Caco-2 (cell line): ENCODE results near the gene RNF114. TPM values are rescaled to one million over a fixed set of nuclear protein-coding genes. Genes with fewer than 3 reads are reported as not detected.

Experiments
- BruUV-seq: library from RNA; stranded (reverse); fragments of 400-500 nt; replicated peaks from 2 replicates; lab custom pipeline; 2021; lab: Mats Ljungman, UMichigan
- CTCF ChIA-PET: fragments of 300-600 bp; sonication (Branson Sonifier 250); formaldehyde crosslinking; loops from one replicate; lab custom pipeline; 2022; ENCODE audit warnings: antibody characterized with exemption; lab: Charles Lee
- POLR2A ChIA-PET: fragments of 300-600 bp; sonication (Branson Sonifier 250); formaldehyde crosslinking; loops from one replicate; lab custom pipeline; 2022; ENCODE audit warnings: antibody characterized with exemption; lab: Charles Lee
- DNase-seq, 2 experiments: peaks; one replicate each; pipeline versions ENCODE4 v3.0.0 to v3.0.0-alpha.2; 2020 to 2022
- H3K27me3 ChIP-seq: replicated peaks from 2 replicates; pipeline ENCODE4 v1.6.0; 2011; ENCODE audit warnings: low read length; ENCODE audit not compliant: control insufficient read depth, insufficient read depth
- H3K36me3 ChIP-seq: 2 replicates; pipeline ENCODE4 v1.5.1; 2011; ENCODE audit warnings: low read length; ENCODE audit not compliant: control insufficient read depth, insufficient read depth
- H3K4me1 ChIP-seq: fragments of 250-450 bp; sonication (Bioruptor Pico); 2 replicates; pipeline ENCODE4 v1.5.1; 2020; ENCODE audit warnings: mild to moderate bottlenecking
- H3K4me3 ChIP-seq: 2 replicates; pipeline ENCODE4 v1.5.1; 2011; ENCODE audit warnings: low read depth, mild to moderate bottlenecking, control low read depth, low read length
- H3K9me3 ChIP-seq: fragments of 250-450 bp; sonication (Bioruptor Pico); 2 replicates; pipeline ENCODE4 v1.5.1; 2020; ENCODE audit warnings: mild to moderate bottlenecking, moderate library complexity
- H3K27ac Mint-ChIP-seq: one replicate; pipeline ENCODE4 v1.8.0; 2022; ENCODE audit warnings: mixed read lengths; ENCODE audit not compliant: unreplicated experiment
- H3K27me3 Mint-ChIP-seq: one replicate; pipeline ENCODE4 v1.8.0; 2022; ENCODE audit warnings: mixed read lengths; ENCODE audit not compliant: insufficient read depth, unreplicated experiment
- H3K36me3 Mint-ChIP-seq: one replicate; pipeline ENCODE4 v1.8.0; 2022; ENCODE audit warnings: mild to moderate bottlenecking, mixed read lengths; ENCODE audit not compliant: insufficient read depth, unreplicated experiment
- H3K4me1 Mint-ChIP-seq: one replicate; pipeline ENCODE4 v1.8.0; 2022; ENCODE audit warnings: low read depth, mixed read lengths; ENCODE audit not compliant: unreplicated experiment
- H3K4me3 Mint-ChIP-seq: one replicate; pipeline ENCODE4 v1.8.0; 2022; ENCODE audit warnings: mild to moderate bottlenecking, moderate library complexity, mixed read lengths; ENCODE audit not compliant: unreplicated experiment
- H3K9me3 Mint-ChIP-seq: one replicate; pipeline ENCODE4 v1.8.0; 2022; ENCODE audit warnings: mixed read lengths; ENCODE audit not compliant: unreplicated experiment
- CTCF ChIP-seq, 2 experiments: fragments of 200-600 bp in 1 of 2; IDR thresholded peaks; 1 replicate in 1 of 2; 2 replicates in 1 of 2; pipeline versions ENCODE4 v1.5.1 to v1.8.0; 2011 to 2022; ENCODE audit warnings: antibody characterized with exemption in 1 of 2, control low read depth in 1 of 2, inconsistent platforms in 1 of 2, low read depth in 1 of 2, low read length in 1 of 2, mild to moderate bottlenecking in 1 of 2, moderate library complexity in 1 of 2; ENCODE audit not compliant: insufficient read depth in 1 of 2, severe bottlenecking in 1 of 2, unreplicated experiment in 1 of 2
- intact Hi-C: fragments of 100-400 bp; cut with micrococcal nuclease; formaldehyde crosslinking; loops from one replicate; pipeline ENCODE4 v1.10.0; 2022; ENCODE audit not compliant: unreplicated experiment
- total RNA-seq: library from RNA; stranded (reverse); gene quantifications from 2 replicates; pipeline ENCODE4 v1.2.3, GENCODE V29; 2022

The RNF114 gene
- total RNA-seq, 1 experiment from 2014 or later: 154 TPM

- H3K36me3 Mint-ChIP-seq: peaks cover 28% of the 10 kb centered on the region
- no peaks in the 10 kb centered on the region for H3K27me3 Mint-ChIP-seq
- POLR2A ChIA-PET: no interaction called here
- CTCF ChIA-PET: interaction anchor here (0.6 to 1.4 kb wide), 6 partner anchors 13 to 287 kb away, joined by 3 read pairs; no protein-coding TSS in a partner anchor
- Histone ChIP-seq H3K27me3 (no peaks in the 10 kb centered on the region), H3K9me3 (no peaks in the 10 kb centered on the region), H3K36me3 (no peaks in the 10 kb centered on the region; the same call in 1 of the 2 replicates), H3K4me3 (no peak overlapping the region), H3K4me1 (no peaks in the 10 kb centered on the region)
- H3K27ac Mint-ChIP-seq: no peak overlapping the region
- DNase-seq: peak in 1 of 2 experiments; percentile 54
- no TSS peak for BruUV-seq
- no peaks in the 10 kb centered on the region for H3K9me3 Mint-ChIP-seq
- no peak overlapping the region for H3K4me3 Mint-ChIP-seq
- peaks cover 15% of the 10 kb centered on the region for H3K4me1 Mint-ChIP-seq
- TF ChIP-seq CTCF (IDR thresholded peaks at IDR 0.05; ENCODE audit: insufficient read depth in 1 of 2, low read depth in 1 of 2, low read length in 1 of 2, severe bottlenecking in 1 of 2, unreplicated experiment in 1 of 2): no peak
- intact Hi-C loops: no loop called here
Observed at GRCh38 chr20:49890471-49891361, 45.5 kb upstream of the RNF114 start.

GRCh38 chr20:49891476-49892110 lies 44.6 kb upstream of the RNF114 start:
- Mint-ChIP-seq H3K9me3 (no peaks in the 10 kb centered on the region), H3K27ac (no peak overlapping the region), H3K4me3 (no peak overlapping the region), H3K36me3 (peaks cover 28% of the 10 kb centered on the region), H3K27me3 (no peaks in the 10 kb centered on the region), H3K4me1 (peaks cover 15% of the 10 kb centered on the region)
- no TSS peak for BruUV-seq
- Histone ChIP-seq H3K4me3 (no peak overlapping the region), H3K27me3 (no peaks in the 10 kb centered on the region), H3K36me3 (no peaks in the 10 kb centered on the region; the same call in 1 of the 2 replicates), H3K9me3 (no peaks in the 10 kb centered on the region), H3K4me1 (no peaks in the 10 kb centered on the region)
- POLR2A ChIA-PET: interaction anchor here (0.9 kb wide), 1 partner anchor 23 kb away, joined by 3 read pairs; no protein-coding TSS in a partner anchor
- DNase-seq: no peak
- CTCF ChIA-PET: interaction anchor here (0.6 to 1.4 kb wide), 6 partner anchors 14 to 288 kb away, joined by 3 read pairs; no protein-coding TSS in a partner anchor
- intact Hi-C loops: no loop called here
- no peak for TF ChIP-seq CTCF (IDR thresholded peaks at IDR 0.05; ENCODE audit: insufficient read depth in 1 of 2, low read depth in 1 of 2, low read length in 1 of 2, severe bottlenecking in 1 of 2, unreplicated experiment in 1 of 2)

- POLR2A ChIA-PET: interaction anchor here (0.9 to 1.6 kb wide), 2 partner anchors 22 to 24 kb away, joined by 3 to 7 read pairs; partner anchors contain the start of gene SPATA2
- Histone ChIP-seq H3K9me3 (no peaks in the 10 kb centered on the region), H3K4me1 (no peaks in the 10 kb centered on the region), H3K4me3 (no peak overlapping the region), H3K27me3 (no peaks in the 10 kb centered on the region), H3K36me3 (no peaks in the 10 kb centered on the region; the same call in 1 of the 2 replicates)
- H3K4me1 Mint-ChIP-seq: peaks cover 15% of the 10 kb centered on the region
- no peak overlapping the region for H3K27ac Mint-ChIP-seq
- no peak overlapping the region for H3K4me3 Mint-ChIP-seq
- intact Hi-C loops: no loop called here
- no peak for DNase-seq
- BruUV-seq: no TSS peak
- CTCF ChIA-PET: interaction anchor here (1.9 kb wide), 1 partner anchor 284 kb away, joined by 7 read pairs; no protein-coding TSS in a partner anchor
- no peaks in the 10 kb centered on the region for H3K9me3 Mint-ChIP-seq
- H3K36me3 Mint-ChIP-seq: peaks cover 26% of the 10 kb centered on the region
- H3K27me3 Mint-ChIP-seq: no peaks in the 10 kb centered on the region
- TF ChIP-seq CTCF (IDR thresholded peaks at IDR 0.05; ENCODE audit: insufficient read depth in 1 of 2, low read depth in 1 of 2, low read length in 1 of 2, severe bottlenecking in 1 of 2, unreplicated experiment in 1 of 2): no peak
Observed at GRCh38 chr20:49892260-49892659, 43.9 kb upstream of the RNF114 start.
